GM12872 (cell line): ENCODE results near the gene ABCA3.

Source experiments
- TF ChIP-seq, protein P1 (sequence below): IDR thresholded peaks from 3 replicates; pipeline ENCODE4 v1.5.1; 2011; ENCODE audit warnings: low read depth, mild to moderate bottlenecking, low read length, moderate library complexity; ENCODE audit not compliant: insufficient read depth

The ABCA3 gene

DNA sequence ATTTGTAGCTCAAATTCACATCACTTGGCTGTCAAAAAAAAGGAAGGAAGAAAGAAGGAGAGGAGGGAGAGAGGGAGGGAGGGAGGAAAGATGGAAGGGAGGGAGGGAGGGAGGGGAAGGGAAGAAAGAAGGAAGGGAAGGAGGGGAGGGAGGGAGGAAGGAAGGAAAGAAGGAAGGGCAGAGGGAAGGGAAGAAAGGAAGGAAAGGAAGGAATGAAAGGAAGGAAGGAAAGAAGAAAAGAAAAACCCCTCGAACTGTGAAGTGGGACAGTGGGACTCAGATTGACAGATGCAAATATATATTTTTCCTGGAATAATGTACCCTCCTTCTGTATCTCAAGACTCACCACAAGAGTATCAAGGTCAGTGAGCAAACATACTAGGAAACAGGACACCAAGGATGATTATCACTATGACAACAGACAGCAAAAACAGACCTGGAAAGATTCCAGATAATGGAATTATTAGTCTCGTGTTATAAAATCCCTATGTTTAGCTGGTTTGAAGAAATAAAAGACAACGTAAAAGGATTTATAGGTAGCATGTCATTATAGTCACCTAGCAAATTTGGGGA, 24.2 kb upstream of the ABCA3 start:
- TF ChIP-seq, protein P1, sequence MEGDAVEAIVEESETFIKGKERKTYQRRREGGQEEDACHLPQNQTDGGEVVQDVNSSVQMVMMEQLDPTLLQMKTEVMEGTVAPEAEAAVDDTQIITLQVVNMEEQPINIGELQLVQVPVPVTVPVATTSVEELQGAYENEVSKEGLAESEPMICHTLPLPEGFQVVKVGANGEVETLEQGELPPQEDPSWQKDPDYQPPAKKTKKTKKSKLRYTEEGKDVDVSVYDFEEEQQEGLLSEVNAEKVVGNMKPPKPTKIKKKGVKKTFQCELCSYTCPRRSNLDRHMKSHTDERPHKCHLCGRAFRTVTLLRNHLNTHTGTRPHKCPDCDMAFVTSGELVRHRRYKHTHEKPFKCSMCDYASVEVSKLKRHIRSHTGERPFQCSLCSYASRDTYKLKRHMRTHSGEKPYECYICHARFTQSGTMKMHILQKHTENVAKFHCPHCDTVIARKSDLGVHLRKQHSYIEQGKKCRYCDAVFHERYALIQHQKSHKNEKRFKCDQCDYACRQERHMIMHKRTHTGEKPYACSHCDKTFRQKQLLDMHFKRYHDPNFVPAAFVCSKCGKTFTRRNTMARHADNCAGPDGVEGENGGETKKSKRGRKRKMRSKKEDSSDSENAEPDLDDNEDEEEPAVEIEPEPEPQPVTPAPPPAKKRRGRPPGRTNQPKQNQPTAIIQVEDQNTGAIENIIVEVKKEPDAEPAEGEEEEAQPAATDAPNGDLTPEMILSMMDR, result no peak

GRCh38 chr16:2362218-2362617, 21.7 kb upstream of the ABCA3 start:
- TF ChIP-seq, protein P1, result no peak

- TF ChIP-seq, protein P1, result no peak
These were observed 20.6 kb upstream of the ABCA3 start for GRCh38 chr16:2361129-2361528.

GRCh38 chr16:2359919-2360318, 19.4 kb upstream of the ABCA3 start:
- TF ChIP-seq, protein P1, result no peak

GRCh38 chr16:2358811-2359210, 18.3 kb upstream of the ABCA3 start:
- TF ChIP-seq, protein P1, result no peak

- TF ChIP-seq, protein P1, result no peak
These were observed 16.8 kb upstream of the ABCA3 start for GRCh38 chr16:2357331-2357730.

- TF ChIP-seq, protein P1, result no peak
These were observed 10.0 kb upstream of the ABCA3 start for GRCh38 chr16:2350500-2350899.
